ENCODE data around the gene ANXA4.

- TF ChIP-seq CEBPB (IDR thresholded peaks at IDR 0.05; ENCODE audit: borderline replicate concordance, low read depth, low read length): no peak
- TF ChIP-seq, protein P1, sequence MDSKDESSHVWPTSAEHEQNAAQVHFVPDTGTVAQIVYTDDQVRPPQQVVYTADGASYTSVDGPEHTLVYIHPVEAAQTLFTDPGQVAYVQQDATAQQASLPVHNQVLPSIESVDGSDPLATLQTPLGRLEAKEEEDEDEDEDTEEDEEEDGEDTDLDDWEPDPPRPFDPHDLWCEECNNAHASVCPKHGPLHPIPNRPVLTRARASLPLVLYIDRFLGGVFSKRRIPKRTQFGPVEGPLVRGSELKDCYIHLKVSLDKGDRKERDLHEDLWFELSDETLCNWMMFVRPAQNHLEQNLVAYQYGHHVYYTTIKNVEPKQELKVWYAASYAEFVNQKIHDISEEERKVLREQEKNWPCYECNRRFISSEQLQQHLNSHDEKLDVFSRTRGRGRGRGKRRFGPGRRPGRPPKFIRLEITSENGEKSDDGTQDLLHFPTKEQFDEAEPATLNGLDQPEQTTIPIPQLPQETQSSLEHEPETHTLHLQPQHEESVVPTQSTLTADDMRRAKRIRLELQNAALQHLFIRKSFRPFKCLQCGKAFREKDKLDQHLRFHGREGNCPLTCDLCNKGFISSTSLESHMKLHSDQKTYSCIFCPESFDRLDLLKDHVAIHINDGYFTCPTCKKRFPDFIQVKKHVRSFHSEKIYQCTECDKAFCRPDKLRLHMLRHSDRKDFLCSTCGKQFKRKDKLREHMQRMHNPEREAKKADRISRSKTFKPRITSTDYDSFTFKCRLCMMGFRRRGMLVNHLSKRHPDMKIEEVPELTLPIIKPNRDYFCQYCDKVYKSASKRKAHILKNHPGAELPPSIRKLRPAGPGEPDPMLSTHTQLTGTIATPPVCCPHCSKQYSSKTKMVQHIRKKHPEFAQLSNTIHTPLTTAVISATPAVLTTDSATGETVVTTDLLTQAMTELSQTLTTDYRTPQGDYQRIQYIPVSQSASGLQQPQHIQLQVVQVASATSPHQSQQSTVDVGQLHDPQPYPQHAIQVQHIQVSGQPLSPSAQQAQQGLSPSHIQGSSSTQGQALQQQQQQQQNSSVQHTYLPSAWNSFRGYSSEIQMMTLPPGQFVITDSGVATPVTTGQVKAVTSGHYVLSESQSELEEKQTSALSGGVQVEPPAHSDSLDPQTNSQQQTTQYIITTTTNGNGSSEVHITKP (CRISPR knock-in tag; IDR thresholded peaks at IDR 0.05; ENCODE audit: low read depth): no peak
- TF ChIP-seq STAT5B (CRISPR knock-in tag; IDR thresholded peaks at IDR 0.05): no peak
- TF ChIP-seq, protein P2, sequence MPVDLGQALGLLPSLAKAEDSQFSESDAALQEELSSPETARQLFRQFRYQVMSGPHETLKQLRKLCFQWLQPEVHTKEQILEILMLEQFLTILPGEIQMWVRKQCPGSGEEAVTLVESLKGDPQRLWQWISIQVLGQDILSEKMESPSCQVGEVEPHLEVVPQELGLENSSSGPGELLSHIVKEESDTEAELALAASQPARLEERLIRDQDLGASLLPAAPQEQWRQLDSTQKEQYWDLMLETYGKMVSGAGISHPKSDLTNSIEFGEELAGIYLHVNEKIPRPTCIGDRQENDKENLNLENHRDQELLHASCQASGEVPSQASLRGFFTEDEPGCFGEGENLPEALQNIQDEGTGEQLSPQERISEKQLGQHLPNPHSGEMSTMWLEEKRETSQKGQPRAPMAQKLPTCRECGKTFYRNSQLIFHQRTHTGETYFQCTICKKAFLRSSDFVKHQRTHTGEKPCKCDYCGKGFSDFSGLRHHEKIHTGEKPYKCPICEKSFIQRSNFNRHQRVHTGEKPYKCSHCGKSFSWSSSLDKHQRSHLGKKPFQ (CRISPR knock-in tag; IDR thresholded peaks at IDR 0.05; ENCODE audit: insufficient replicate concordance): no peak
- no peak for TF ChIP-seq CHCHD3 (CRISPR knock-in tag; IDR thresholded peaks at IDR 0.05)
- TF ChIP-seq ZNF562 (CRISPR knock-in tag; IDR thresholded peaks at IDR 0.05; ENCODE audit: borderline replicate concordance): no peak
- no peak for TF ChIP-seq ZSCAN29 (CRISPR knock-in tag; conservative IDR thresholded peaks at IDR 0.05)
- no peak for TF ChIP-seq FOXM1 (CRISPR knock-in tag; IDR thresholded peaks at IDR 0.05)
These were observed 25.3 kb upstream of the ANXA4 start for GRCh38 chr2:69716555-69717120.

Data from HepG2 (cell line).